GM23338 (cell line): Measurements from ENCODE around the gene CSPG5.

Source experiments
- CTCF ChIP-seq, 2 experiments: fragments of 200-600 bp in 1 of 2; sonication (generic) in 1 of 2; conservative IDR thresholded peaks; 2 replicates each; pipeline versions ENCODE4 v1.5.1 to v1.6.1; 2016 to 2017; ENCODE audit warnings: antibody characterized with exemption in 2 of 2, low read depth in 2 of 2, mild to moderate bottlenecking in 2 of 2, moderate library complexity in 1 of 2
- EZH2 ChIP-seq: fragments of 200-600 bp; sonication (generic); IDR thresholded peaks from one replicate; pipeline ENCODE4 v1.8.0; 2017; ENCODE audit warnings: antibody characterized with exemption, mild to moderate bottlenecking, low read depth; ENCODE audit not compliant: unreplicated experiment
- POLR2AphosphoS5 ChIP-seq: IDR thresholded peaks from 2 replicates; pipeline ENCODE4 v1.6.1; 2016; ENCODE audit warnings: antibody characterized with exemption, low read depth
- REST ChIP-seq: IDR thresholded peaks from one replicate; pipeline ENCODE4 v1.6.1; 2018; ENCODE audit warnings: antibody characterized with exemption; ENCODE audit not compliant: unreplicated experiment

- no peak for TF ChIP-seq CTCF (conservative IDR thresholded peaks at IDR 0.05; ENCODE audit: low read depth in 2 of 2)
- no peak for TF ChIP-seq REST
- no peak for TF ChIP-seq EZH2
- TF ChIP-seq POLR2AphosphoS5, result no peak
Measured at GRCh38 chr3:47556351-47556750, 22.3 kb downstream of the CSPG5 start.
